GM19468 (cell line): Measurements from ENCODE around the gene PPWD1.
"Not testable (repeated sequence)": the region's sequence is repeated elsewhere in the genome, so short reads cannot be mapped to it uniquely, and the experiment has no call there.

Experiments used
- ATAC-seq: cut with Tn5 transposase; IDR thresholded peaks from one replicate; pipeline ENCODE4 v1.9.1; 2021; ENCODE audit warnings: mild to moderate bottlenecking, moderate library complexity, moderate number of reproducible peaks; ENCODE audit not compliant: unreplicated experiment; ENCODE audit errors: extremely low read depth

The PPWD1 gene

DNA sequence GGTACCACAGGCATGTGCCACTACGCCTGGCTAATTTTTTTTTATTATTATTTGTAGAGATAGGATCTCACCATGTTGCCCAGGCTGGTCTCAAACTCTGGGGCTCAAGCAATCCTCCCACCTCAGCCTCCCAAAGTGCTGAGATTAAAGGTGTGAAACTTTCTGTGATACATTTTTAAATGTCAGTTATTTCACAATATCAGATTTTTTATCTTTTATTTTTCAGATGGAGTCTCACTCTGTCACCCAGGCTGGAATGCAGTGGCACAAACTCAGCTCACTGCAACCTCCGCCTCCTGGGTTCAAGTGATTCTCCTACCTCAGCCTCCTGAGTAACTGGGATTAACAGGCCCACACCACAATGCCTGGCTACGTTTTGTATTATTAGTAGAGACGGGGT is 58.9 kb downstream of the PPWD1 start:
- not testable (repeated sequence) for ATAC-seq

DNA sequence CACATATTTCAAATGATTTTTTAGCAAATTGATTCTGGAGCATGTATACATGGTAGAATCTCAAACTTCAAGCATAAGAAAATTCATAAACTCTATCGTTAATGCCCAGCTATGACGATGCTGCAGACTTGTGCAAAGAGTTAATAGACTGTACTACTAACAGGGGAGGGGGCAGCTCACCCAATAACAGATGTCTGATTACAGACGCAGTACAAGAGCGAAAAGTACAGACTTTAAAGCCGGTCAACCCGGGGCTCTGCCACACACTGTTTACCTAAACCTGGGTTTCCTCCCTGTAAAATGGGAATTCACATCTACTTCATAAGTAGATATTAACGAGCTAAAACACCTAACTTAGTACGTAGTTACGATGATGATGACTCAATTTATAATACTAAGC is 60.4 kb downstream of the PPWD1 start:
- ATAC-seq, result no peak

DNA sequence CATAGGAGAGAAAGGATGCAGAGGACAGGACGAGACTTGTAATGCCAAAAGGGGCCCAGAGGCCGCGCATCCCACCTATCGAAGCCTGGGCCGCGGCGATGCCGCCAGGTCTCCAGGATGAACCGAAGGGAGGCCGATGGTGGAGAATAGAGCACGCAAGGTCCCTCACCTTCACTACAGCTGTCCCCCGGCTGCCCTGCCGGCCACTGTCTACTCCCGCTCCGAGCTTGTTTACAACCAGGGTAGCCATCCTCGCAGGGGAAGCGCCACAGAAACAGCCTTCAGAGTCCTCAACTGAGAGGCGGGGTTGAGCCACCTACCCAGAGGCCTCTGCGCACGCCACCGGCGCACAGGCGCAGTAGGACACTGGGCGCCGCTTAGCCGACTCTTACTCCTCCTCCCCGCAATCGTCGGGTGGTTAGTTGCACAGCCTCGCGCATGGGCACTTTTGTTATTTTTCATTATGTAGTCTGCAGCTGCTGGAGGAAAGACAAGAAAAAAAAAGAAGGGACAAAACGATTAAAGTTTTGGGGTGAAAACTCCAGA is 61.0 kb downstream of the PPWD1 start, which contains the start of gene TRIM23:
Gene TRIM23, minus strand, starts transcription at position 309 of the 546 bp plus-strand sequence. Its CDS starts 59 bp downstream, at position 250.
- ATAC-seq, result peak; percentile 86

DNA sequence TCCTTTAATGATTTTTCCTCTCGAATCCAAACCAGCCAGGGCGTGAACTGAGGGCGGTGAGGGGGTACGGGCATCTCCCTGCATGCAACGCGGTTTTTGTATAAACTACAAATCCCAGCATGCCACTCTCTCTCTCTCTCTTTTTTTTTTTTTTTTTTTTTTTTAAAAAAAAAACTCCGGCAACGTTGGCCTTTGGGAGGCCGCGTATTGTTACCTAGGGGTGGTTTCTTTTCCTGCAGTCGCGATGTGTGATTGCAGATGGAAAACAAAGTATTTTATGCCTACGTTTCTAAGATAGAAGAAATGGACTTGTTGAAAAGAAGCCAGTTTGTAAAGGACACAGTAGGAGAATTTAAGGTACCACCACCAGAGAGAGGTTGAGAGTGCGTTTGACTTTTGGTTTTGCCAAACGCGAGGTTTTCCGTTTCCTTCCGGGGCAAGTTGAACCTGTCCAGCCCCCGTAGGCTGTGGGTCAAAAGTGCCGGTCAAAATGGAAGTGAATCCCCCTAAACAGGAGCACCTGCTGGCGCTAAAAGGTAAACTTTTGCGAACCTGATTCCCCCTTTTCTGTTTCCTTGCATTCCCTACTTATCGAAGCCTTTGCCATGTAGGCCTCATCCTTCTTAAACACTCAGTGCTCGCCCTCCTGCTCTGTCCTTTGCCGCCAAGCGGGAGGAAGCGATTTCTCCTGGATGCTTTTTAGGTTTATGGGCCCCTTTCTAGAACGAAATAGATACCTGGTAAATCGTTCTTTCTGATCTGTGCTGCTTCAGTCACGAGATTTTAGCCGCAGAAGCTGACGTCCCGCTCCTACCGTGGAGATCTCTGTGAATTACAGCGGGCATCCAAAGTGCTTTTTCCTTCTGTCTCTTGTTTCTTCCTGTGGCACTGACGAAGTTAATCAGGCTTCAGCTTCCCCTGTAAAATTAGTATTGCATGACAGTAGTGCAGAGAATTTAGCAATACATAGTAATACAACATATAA is 61.8 kb downstream of the PPWD1 start, which contains the start of the genes SHLD3 and TRAPPC13:
Gene SHLD3, plus strand, starts transcription at position 457 of the 985 bp plus-strand sequence. CDS start 4,561 bp downstream, outside the sequence.
Gene TRAPPC13, plus strand, starts transcription at position 457 of the 985 bp plus-strand sequence. Its CDS starts 34 bp downstream, at position 491.
- ATAC-seq, result peak; percentile 29

DNA sequence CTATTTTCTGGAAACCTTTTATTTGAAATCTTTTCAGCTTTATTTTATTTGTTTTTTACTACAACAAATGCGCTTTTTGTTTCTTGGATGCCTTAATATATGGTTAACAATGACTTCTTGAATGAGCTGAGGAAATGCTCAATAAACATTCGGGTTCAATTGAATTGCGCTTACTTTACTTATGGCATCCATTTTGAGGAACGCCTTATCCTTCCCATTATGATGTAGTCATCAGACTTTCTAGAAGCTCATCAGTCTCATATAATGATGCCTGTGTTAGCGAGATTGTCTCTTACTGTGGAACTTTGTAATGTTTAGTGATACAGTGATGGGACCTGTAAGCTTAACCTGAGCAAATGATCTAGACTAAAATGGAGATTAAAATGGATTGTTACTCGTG is 62.6 kb downstream of the PPWD1 start:
- ATAC-seq, result no peak

DNA sequence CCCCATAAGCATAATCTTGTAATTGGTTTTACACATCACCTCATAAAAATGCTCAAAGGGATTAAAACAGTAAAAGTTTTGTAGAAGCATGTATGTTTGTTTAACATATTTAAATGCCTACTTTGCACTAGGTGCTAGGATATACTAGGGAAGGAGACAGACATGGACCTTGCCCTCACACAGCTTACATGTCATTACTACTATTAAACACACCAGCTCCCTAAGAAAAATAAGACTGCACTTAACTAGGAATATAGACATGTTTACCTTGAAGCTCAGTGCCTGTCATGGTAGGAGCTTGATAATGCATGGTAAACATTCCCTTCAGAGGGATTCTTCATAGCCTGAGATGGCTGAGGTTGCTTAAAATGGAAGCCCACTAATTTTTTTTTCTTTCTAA is 67.9 kb downstream of the PPWD1 start:
- no peak for ATAC-seq
